Stimulated activated CD8-positive, alpha-beta memory T cell treated with anti-CD3 and anti-CD28 coated beads, Interleukin-12 subunit alpha, Interleukin-12 subunit beta, amount 100 ng/mL, for 24 hours (primary cell): Measurements from ENCODE around the gene REN.

Experiments used
- DNase-seq: peaks from one replicate; pipeline ENCODE4 v3.0.0-alpha.2; 2020; ENCODE audit errors: extremely low read depth

The REN gene

GRCh38 chr1:204108312-204109141, 57.6 kb downstream of the REN start:
- DNase-seq = no peak

GRCh38 chr1:204107892-204108291, 58.2 kb downstream of the REN start:
- DNase-seq = no peak

GRCh38 chr1:204106825-204107224, 59.3 kb downstream of the REN start:
- DNase-seq = no peak

- DNase-seq = no peak
Measured at GRCh38 chr1:204105131-204105515, 61.0 kb downstream of the REN start.
